GM23248 (cell line): ENCODE measurements around the gene L3MBTL4. TPM values are rescaled to one million over a fixed set of nuclear protein-coding genes. Genes with fewer than 3 reads are reported as not detected.

Experiments used
- DNase-seq: peaks from one replicate; pipeline ENCODE4 v3.0.0-alpha.2; 2015
- H2AFZ ChIP-seq: fragments of 200-600 bp; sonication (generic); 2 replicates; pipeline ENCODE4 v1.6.1; 2016; ENCODE audit warnings: antibody characterized with exemption
- H3F3A ChIP-seq: fragments of 200-600 bp; sonication (generic); 2 replicates; pipeline ENCODE4 v1.6.1; 2016; ENCODE audit warnings: mild to moderate bottlenecking, antibody characterized with exemption, mixed run types; ENCODE audit not compliant: insufficient read depth
- H3K27ac ChIP-seq: fragments of 200-600 bp; sonication (generic); 2 replicates; pipeline ENCODE4 v1.5.1; 2016; ENCODE audit warnings: mild to moderate bottlenecking
- H3K27me3 ChIP-seq: fragments of 200-600 bp; sonication (generic); replicated peaks from 2 replicates; pipeline ENCODE4 v1.6.1; 2016; ENCODE audit warnings: mild to moderate bottlenecking; ENCODE audit not compliant: insufficient read depth
- H3K36me3 ChIP-seq: fragments of 200-600 bp; sonication (generic); 2 replicates; pipeline ENCODE4 v1.6.1; 2016; ENCODE audit warnings: low read depth, mild to moderate bottlenecking
- H3K4me1 ChIP-seq: fragments of 200-600 bp; sonication (generic); 2 replicates; pipeline ENCODE4 v1.6.1; 2016; ENCODE audit warnings: mild to moderate bottlenecking; ENCODE audit not compliant: insufficient read depth
- H3K4me2 ChIP-seq: fragments of 200-600 bp; sonication (generic); one replicate; pipeline ENCODE4 v1.6.1; 2016; ENCODE audit warnings: mild to moderate bottlenecking; ENCODE audit not compliant: unreplicated experiment
- H3K4me3 ChIP-seq: fragments of 200-600 bp; sonication (generic); 2 replicates; pipeline ENCODE4 v1.5.1; 2016; ENCODE audit warnings: mild to moderate bottlenecking
- H3K79me2 ChIP-seq: fragments of 200-600 bp; sonication (generic); 2 replicates; pipeline ENCODE4 v1.6.1; 2016; ENCODE audit warnings: mild to moderate bottlenecking; ENCODE audit not compliant: insufficient read depth
- H3K9ac ChIP-seq: fragments of 200-600 bp; sonication (generic); 2 replicates; pipeline ENCODE4 v1.6.1; 2016; ENCODE audit warnings: mild to moderate bottlenecking
- H3K9me2 ChIP-seq: fragments of 200-600 bp; sonication (generic); 2 replicates; pipeline ENCODE4 v1.6.1; 2016; ENCODE audit warnings: mixed run types, mild to moderate bottlenecking, moderate library complexity; ENCODE audit not compliant: insufficient read depth
- H3K9me3 ChIP-seq: fragments of 200-600 bp; sonication (generic); one replicate; pipeline ENCODE4 v1.6.1; 2017; ENCODE audit warnings: low read depth
- H4K20me1 ChIP-seq: fragments of 200-600 bp; sonication (generic); 2 replicates; pipeline ENCODE4 v1.6.0; 2016; ENCODE audit not compliant: insufficient read depth
- EZH2 ChIP-seq: fragments of 200-600 bp; sonication (generic); IDR thresholded peaks from 2 replicates; pipeline ENCODE4 v1.6.1; 2018; ENCODE audit warnings: antibody characterized with exemption, mild to moderate bottlenecking; ENCODE audit not compliant: insufficient read depth, poor library complexity, severe bottlenecking
- EZH2phosphoT487 ChIP-seq: fragments of 200-600 bp; sonication (generic); IDR thresholded peaks from 2 replicates; pipeline ENCODE4 v1.6.1; 2018; ENCODE audit warnings: antibody characterized with exemption, moderate library complexity, mild to moderate bottlenecking, low read depth; ENCODE audit not compliant: insufficient read depth
- WGBS, 2 experiments: methylation state at CpG; one replicate each; pipeline ENCODE4 v1.1.6; 2015 to 2017; ENCODE audit warnings: low lambda C conversion rate in 2 of 2, low coverage in 1 of 2; ENCODE audit errors: missing lambda C conversion rate in 2 of 2; 5-methylcytosine and 5-hydroxymethylcytosine counted together
- in situ Hi-C: fragments of 300-500 bp; cut with MboI; formaldehyde crosslinking; loops from 2 replicates; pipeline ENCODE4 v1.15.0; 2020
- polyA plus RNA-seq: library from polyadenylated mRNA; unstranded; fragments of >200 nt; fragmentation: Nextera tagmentation; extraction: Ambion mirVana; gene quantifications from 2 replicates; pipeline ENCODE4 v1.2.1, GENCODE V29; 2016
- total RNA-seq: library from RNA; depleted of rRNA; stranded (reverse); fragments of >200 nt; shearing (Covaris generic); gene quantifications from 2 replicates; pipeline ENCODE4 v1.2.3, GENCODE V29; 2014

The L3MBTL4 gene
- total and polyA plus RNA-seq, 2 experiments from 2014 or later, result not detected

DNA sequence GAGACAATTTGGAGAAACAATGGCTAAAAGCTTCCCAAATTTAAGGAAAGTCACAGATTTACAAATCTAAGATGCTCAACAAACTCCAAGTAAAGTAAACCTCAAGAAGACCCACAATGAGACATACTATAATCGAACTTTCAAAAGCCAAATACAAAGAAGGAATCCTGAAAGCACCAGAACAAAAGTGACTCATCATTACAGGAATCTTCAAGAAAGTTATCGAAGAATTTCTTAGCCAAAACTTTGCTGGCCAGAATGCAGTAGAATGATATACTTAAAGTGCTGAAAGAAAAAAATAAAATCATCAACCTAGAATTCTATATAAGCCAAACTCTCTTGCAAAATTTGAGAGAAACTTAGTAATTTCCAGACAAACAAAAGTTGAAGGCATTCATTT, 412.8 kb downstream of the L3MBTL4 start:
- no peak overlapping the region for H3K4me2 ChIP-seq
- H3K9me2 ChIP-seq, result no peaks in the 10 kb centered on the region
- H3K4me1 ChIP-seq, result no peaks in the 10 kb centered on the region
- H3F3A ChIP-seq, result no peaks in the 10 kb centered on the region
- no peaks in the 10 kb centered on the region for H3K79me2 ChIP-seq
- in situ Hi-C loops, result no loop called here
- no peak overlapping the region for H3K27ac ChIP-seq
- DNase-seq, result no peak
- H3K9ac ChIP-seq, result no peak overlapping the region
- H3K36me3 ChIP-seq, result no peaks in the 10 kb centered on the region
- H2AFZ ChIP-seq, result no peak overlapping the region
- no peaks in the 10 kb centered on the region for H3K9me3 ChIP-seq
- no peaks in the 10 kb centered on the region; the same call in 1 of the 2 replicates for H3K27me3 ChIP-seq
- WGBS, 2 experiments, result 33 to 43% methylated on average over 2 of the region's 2 CpGs
- TF ChIP-seq EZH2 (no peak), EZH2phosphoT487 (no peak)
- no peaks in the 10 kb centered on the region for H4K20me1 ChIP-seq
- H3K4me3 ChIP-seq, result no peak overlapping the region

DNA sequence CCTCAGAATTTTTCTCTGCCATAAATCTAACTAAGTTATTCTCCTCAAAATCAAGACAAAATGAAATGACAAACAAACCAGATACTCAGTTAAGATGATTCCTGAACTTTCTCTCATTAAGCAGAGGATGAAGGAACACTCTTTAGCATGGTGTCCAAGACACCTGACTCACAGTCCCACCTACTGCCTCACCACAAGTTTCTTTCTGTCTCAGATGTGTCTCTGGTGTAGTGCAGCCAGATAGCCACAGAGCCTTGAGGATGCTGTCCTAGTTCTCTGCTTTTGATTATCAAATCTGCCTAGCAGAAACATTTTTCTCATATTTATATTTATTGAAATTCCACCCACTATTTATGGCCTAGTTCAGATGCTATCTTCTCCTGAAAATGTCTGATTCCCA, 415.8 kb downstream of the L3MBTL4 start:
- no peaks in the 10 kb centered on the region for H4K20me1 ChIP-seq
- H3K4me1 ChIP-seq, result no peaks in the 10 kb centered on the region
- no peaks in the 10 kb centered on the region for H3K36me3 ChIP-seq
- H3K4me2 ChIP-seq, result no peak overlapping the region
- in situ Hi-C loops, result no loop called here
- no peak overlapping the region for H2AFZ ChIP-seq
- DNase-seq, result no peak
- no peaks in the 10 kb centered on the region for H3K9me3 ChIP-seq
- H3K9ac ChIP-seq, result no peak overlapping the region
- H3K4me3 ChIP-seq, result no peak overlapping the region
- no peaks in the 10 kb centered on the region for H3F3A ChIP-seq
- TF ChIP-seq EZH2phosphoT487 (no peak), EZH2 (no peak)
- H3K9me2 ChIP-seq, result no peaks in the 10 kb centered on the region
- no peaks in the 10 kb centered on the region for H3K79me2 ChIP-seq
- no peaks in the 10 kb centered on the region; the same call in 1 of the 2 replicates for H3K27me3 ChIP-seq
- H3K27ac ChIP-seq, result no peak overlapping the region

DNA sequence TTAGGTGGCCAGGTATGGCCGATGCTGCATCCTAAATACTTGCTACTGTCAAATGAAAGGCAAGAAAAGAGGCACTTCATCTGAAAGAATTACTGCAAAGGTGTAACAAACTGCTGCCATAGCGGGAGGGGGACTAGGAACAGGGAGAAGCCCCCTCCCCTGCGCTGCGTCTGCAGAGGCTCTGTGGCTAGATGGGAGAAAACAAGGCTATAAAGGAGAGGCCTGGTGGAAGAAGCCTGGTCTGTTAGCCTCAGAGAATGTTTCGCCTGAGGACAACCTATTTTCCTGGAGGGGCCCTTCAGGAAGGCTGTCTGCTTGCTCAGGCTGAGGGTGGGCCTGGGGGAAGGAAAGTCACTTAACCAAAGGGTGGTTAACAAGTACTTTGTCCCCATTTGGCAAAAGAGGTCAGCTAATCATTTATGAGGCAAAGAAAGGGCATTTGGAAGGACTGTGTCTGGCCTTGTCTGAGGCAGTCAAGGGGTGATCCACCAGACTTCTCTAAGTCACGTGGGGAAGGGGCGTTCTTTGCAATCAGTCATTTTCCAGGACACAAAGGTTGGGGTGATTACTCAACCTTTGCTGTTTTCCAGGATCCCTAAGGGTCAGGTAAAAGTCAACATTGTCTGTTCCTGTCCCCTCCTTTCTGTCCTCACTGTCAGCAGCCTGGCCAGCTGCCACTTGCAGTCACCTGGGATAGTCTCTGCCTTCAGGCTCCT, 416.4 kb downstream of the L3MBTL4 start:
- Histone ChIP-seq H3K9me2 (no peaks in the 10 kb centered on the region), H3F3A (no peaks in the 10 kb centered on the region), H4K20me1 (no peaks in the 10 kb centered on the region), H3K9me3 (no peaks in the 10 kb centered on the region), H3K9ac (no peak overlapping the region), H3K4me3 (no peak overlapping the region), H3K27me3 (no peaks in the 10 kb centered on the region; the same call in 1 of the 2 replicates), H3K4me1 (no peaks in the 10 kb centered on the region), H3K27ac (no peak overlapping the region), H3K36me3 (no peaks in the 10 kb centered on the region), H2AFZ (no peak overlapping the region), H3K79me2 (no peaks in the 10 kb centered on the region), H3K4me2 (no peak overlapping the region)
- no peak for TF ChIP-seq EZH2
- no peak for TF ChIP-seq EZH2phosphoT487
- in situ Hi-C loops, result no loop called here
- DNase-seq, result no peak
- 48 to 55% methylated on average over 7 of the region's 7 CpGs for WGBS, 2 experiments

DNA sequence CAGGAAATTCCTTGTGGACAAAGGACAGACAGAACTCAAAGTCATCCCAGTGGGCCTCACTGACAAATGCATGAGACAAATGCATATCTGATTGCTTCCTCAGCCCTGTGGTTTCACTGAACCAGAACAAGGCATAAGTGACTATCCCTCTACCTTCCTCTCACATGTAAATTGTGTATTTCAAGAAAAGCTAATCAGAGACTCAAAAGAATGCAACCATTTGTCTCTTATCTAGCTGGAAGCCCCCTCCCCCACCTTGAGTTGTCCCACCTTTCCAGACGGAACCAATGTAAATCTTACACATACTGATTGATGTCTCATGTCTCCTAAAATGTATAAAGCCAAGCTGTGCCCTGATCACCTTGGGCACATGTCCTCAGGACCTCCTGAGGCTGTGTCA, 417.4 kb downstream of the L3MBTL4 start:
- H3K36me3 ChIP-seq, result no peaks in the 10 kb centered on the region
- DNase-seq, result no peak
- 60 to 64% methylated on average over 1 of the region's 1 CpG for WGBS, 2 experiments
- H2AFZ ChIP-seq, result no peak overlapping the region
- no peak overlapping the region for H3K4me2 ChIP-seq
- no peak for TF ChIP-seq EZH2
- TF ChIP-seq EZH2phosphoT487, result no peak
- H3K9me2 ChIP-seq, result no peaks in the 10 kb centered on the region
- H3K4me1 ChIP-seq, result no peaks in the 10 kb centered on the region
- no peaks in the 10 kb centered on the region; the same call in 1 of the 2 replicates for H3K27me3 ChIP-seq
- no peaks in the 10 kb centered on the region for H3K79me2 ChIP-seq
- H3K9me3 ChIP-seq, result no peaks in the 10 kb centered on the region
- no peaks in the 10 kb centered on the region for H4K20me1 ChIP-seq
- no peaks in the 10 kb centered on the region for H3F3A ChIP-seq
- in situ Hi-C loops, result no loop called here
- H3K4me3 ChIP-seq, result no peak overlapping the region
- no peak overlapping the region for H3K27ac ChIP-seq
- H3K9ac ChIP-seq, result no peak overlapping the region
